GM19025 (cell line): ENCODE data around the gene ACAN.

Source experiments
- ATAC-seq: cut with Tn5 transposase; IDR thresholded peaks from one replicate; pipeline ENCODE4 v1.9.1; 2021; ENCODE audit warnings: mild to moderate bottlenecking, low read depth, moderate library complexity; ENCODE audit not compliant: unreplicated experiment

Gene ACAN

GRCh38 chr15:88839146-88839545 lies 35.9 kb downstream of the ACAN start:
- no peak for ATAC-seq

- no peak for ATAC-seq
Observed at GRCh38 chr15:88839961-88840360, 36.7 kb downstream of the ACAN start.

GRCh38 chr15:88841236-88841635 lies 38.0 kb downstream of the ACAN start:
- ATAC-seq = no peak

GRCh38 chr15:88842156-88842555 lies 38.9 kb downstream of the ACAN start:
- no peak for ATAC-seq

- no peak for ATAC-seq
Observed at GRCh38 chr15:88843334-88843733, 40.1 kb downstream of the ACAN start.

- ATAC-seq = no peak
Observed at GRCh38 chr15:88844749-88845386, 41.6 kb downstream of the ACAN start.

GRCh38 chr15:88845616-88846015 lies 42.4 kb downstream of the ACAN start:
- no peak for ATAC-seq

GRCh38 chr15:88847144-88847543 lies 43.9 kb downstream of the ACAN start:
- ATAC-seq = no peak

- no peak for ATAC-seq
Observed at GRCh38 chr15:88848203-88848602, 45.0 kb downstream of the ACAN start.

GRCh38 chr15:88849376-88850072 lies 46.3 kb downstream of the ACAN start:
- no peak for ATAC-seq

- ATAC-seq = no peak
Observed at GRCh38 chr15:88852476-88852875, 49.2 kb downstream of the ACAN start.

- ATAC-seq = no peak
Observed at GRCh38 chr15:88858934-88859333, 55.7 kb downstream of the ACAN start.

GRCh38 chr15:88859550-88859949 lies 56.3 kb downstream of the ACAN start:
- no peak for ATAC-seq

GRCh38 chr15:88860212-88860611 lies 57.0 kb downstream of the ACAN start:
- ATAC-seq = no peak

- no peak for ATAC-seq
Observed at GRCh38 chr15:88863412-88863811, 60.2 kb downstream of the ACAN start.

GRCh38 chr15:88864861-88865497 lies 61.7 kb downstream of the ACAN start:
- no peak for ATAC-seq

- no peak for ATAC-seq
Observed at GRCh38 chr15:88865498-88866099, 62.4 kb downstream of the ACAN start.

GRCh38 chr15:88866295-88866881 lies 63.2 kb downstream of the ACAN start:
- no peak for ATAC-seq

- ATAC-seq = no peak
Observed at GRCh38 chr15:88871313-88871712, 68.1 kb downstream of the ACAN start.

- ATAC-seq = no peak
Observed at GRCh38 chr15:88872106-88872505, 68.9 kb downstream of the ACAN start.

GRCh38 chr15:88872706-88873105 lies 69.5 kb downstream of the ACAN start:
- ATAC-seq = no peak
